Measurements from ENCODE around the gene AMPH. TPM values are rescaled to one million over a fixed set of nuclear protein-coding genes. Genes with fewer than 3 reads are reported as not detected.

AMPH gene
- total and polyA plus RNA-seq, 4 donors: 0.18 to 6.6 (median 3.6) TPM

DNA sequence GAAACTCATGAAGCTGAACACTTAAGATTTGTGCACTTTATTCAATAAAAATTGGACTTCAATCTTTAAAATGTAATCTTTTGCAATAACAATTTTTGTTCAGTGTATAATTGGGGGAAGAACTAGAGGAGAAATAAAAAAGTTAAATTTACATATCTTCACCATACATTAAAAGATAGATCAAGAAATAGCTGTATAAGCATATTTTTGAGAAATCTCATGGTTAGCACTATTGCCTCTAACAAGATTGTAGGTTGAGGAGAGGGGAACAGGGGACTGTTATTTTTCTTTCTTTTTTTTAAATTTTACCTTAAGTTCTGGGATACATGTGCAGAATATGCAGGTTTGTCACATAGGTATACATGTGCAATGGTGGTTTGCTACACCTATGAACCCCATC, 5.3 kb downstream of the AMPH start:
- no peak overlapping the region for H3K4me3 ChIP-seq
- H3K9me3 ChIP-seq (ENCODE audit: control insufficient read depth in 4 of 4, insufficient read depth in 3 of 4, low read length in 3 of 4): peaks cover 0 to 2% (median 0%) of the 10 kb centered on the region in 4 donors
- H3K27me3 ChIP-seq (ENCODE audit: control insufficient read depth in 3 of 3, insufficient read depth in 3 of 3, low read length in 2 of 3): peaks cover 0 to 12% (median under 1%) of the 10 kb centered on the region in 3 donors
- no peak overlapping the region for H3K27ac ChIP-seq (ENCODE audit: low read depth in 1 of 2, low read length in 1 of 2)
- no peak overlapping the region for H3K9ac ChIP-seq (ENCODE audit: insufficient read depth in 1 of 2, low read length in 2 of 2)
- peaks cover 0 to 9% (median 0%) of the 10 kb centered on the region in 5 donors for H3K4me1 ChIP-seq (ENCODE audit: control insufficient read depth in 5 of 5, insufficient read depth in 5 of 5, low read length in 5 of 5)
- no peaks in the 10 kb centered on the region for H3K36me3 ChIP-seq (ENCODE audit: control insufficient read depth in 4 of 4, insufficient read depth in 4 of 4, low read length in 4 of 4)
- TF ChIP-seq, protein P1, sequence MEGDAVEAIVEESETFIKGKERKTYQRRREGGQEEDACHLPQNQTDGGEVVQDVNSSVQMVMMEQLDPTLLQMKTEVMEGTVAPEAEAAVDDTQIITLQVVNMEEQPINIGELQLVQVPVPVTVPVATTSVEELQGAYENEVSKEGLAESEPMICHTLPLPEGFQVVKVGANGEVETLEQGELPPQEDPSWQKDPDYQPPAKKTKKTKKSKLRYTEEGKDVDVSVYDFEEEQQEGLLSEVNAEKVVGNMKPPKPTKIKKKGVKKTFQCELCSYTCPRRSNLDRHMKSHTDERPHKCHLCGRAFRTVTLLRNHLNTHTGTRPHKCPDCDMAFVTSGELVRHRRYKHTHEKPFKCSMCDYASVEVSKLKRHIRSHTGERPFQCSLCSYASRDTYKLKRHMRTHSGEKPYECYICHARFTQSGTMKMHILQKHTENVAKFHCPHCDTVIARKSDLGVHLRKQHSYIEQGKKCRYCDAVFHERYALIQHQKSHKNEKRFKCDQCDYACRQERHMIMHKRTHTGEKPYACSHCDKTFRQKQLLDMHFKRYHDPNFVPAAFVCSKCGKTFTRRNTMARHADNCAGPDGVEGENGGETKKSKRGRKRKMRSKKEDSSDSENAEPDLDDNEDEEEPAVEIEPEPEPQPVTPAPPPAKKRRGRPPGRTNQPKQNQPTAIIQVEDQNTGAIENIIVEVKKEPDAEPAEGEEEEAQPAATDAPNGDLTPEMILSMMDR (IDR thresholded peaks at IDR 0.05; ENCODE audit: control extremely low read depth, extremely low read depth): no peak
- DNase-seq: no peak
- no peak for ATAC-seq (ENCODE audit: insufficient read depth, low FRiP score)

DNA sequence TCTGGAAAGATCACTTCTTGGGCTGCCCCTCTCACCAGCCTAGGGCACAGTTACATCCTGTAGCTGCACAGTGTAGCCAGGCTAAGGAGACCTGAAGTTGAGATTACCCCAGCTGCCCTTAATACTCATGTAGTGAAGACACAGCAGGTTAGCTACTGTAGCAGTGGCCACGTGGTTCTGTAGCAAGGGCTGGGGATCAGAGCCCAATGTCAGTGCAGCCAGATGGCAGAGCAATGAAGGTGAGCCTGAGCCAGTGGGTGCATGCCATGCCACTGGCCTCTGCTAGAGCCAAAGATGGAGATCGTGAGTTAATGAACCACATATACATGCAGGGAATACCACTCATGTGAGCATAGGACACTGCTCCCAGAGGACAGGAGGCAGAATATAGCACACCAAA, 15.5 kb downstream of the AMPH start:
- Histone ChIP-seq H3K9ac (ENCODE audit: insufficient read depth in 1 of 2, low read length in 2 of 2) (no peak overlapping the region), H3K27ac (ENCODE audit: low read depth in 1 of 2, low read length in 1 of 2) (no peak overlapping the region), H3K27me3 (ENCODE audit: control insufficient read depth in 3 of 3, insufficient read depth in 3 of 3, low read length in 2 of 3) (no peaks in the 10 kb centered on the region), H3K4me1 (ENCODE audit: control insufficient read depth in 5 of 5, insufficient read depth in 5 of 5, low read length in 5 of 5) (no peaks in the 10 kb centered on the region), H3K36me3 (ENCODE audit: control insufficient read depth in 4 of 4, insufficient read depth in 4 of 4, low read length in 4 of 4) (no peaks in the 10 kb centered on the region), H3K4me3 (no peak overlapping the region), H3K9me3 (ENCODE audit: control insufficient read depth in 4 of 4, insufficient read depth in 3 of 4, low read length in 3 of 4) (peaks cover 0 to 2% (median 0%) of the 10 kb centered on the region in 4 donors)
- ATAC-seq (ENCODE audit: insufficient read depth, low FRiP score) (no peak), DNase-seq (no peak)
- TF ChIP-seq, protein P1 (IDR thresholded peaks at IDR 0.05; ENCODE audit: control extremely low read depth, extremely low read depth): no peak
- 62 to 79% methylated on average over 2 of the region's 2 CpGs for WGBS, 2 donors

DNA sequence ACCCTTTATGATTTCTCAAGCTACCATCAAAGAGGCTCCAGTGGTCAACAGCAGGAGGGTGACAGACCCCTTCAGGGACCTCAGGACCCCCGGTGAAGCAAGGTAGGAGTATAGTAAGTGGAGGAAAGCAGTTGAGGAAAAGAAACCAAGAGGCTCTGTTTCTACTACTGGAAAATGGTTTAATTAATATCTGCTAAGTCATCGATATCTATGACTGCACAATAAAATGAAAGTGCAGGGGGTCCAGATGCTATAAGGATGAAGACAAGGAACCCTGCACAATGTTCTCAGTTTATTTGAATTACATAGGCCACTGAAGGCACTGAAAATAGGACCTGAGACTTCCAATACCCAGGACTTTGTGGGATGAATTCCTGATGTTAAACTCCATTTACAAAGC, 23.7 kb downstream of the AMPH start:
- Histone ChIP-seq H3K4me1 (ENCODE audit: control insufficient read depth in 5 of 5, insufficient read depth in 5 of 5, low read length in 5 of 5) (no peaks in the 10 kb centered on the region), H3K27me3 (ENCODE audit: control insufficient read depth in 3 of 3, insufficient read depth in 3 of 3, low read length in 2 of 3) (no peaks in the 10 kb centered on the region), H3K9me3 (ENCODE audit: control insufficient read depth in 4 of 4, insufficient read depth in 3 of 4, low read length in 3 of 4) (no peaks in the 10 kb centered on the region), H3K36me3 (ENCODE audit: control insufficient read depth in 4 of 4, insufficient read depth in 4 of 4, low read length in 4 of 4) (no peaks in the 10 kb centered on the region), H3K4me3 (no peak overlapping the region), H3K27ac (ENCODE audit: low read depth in 1 of 2, low read length in 1 of 2) (no peak overlapping the region), H3K9ac (ENCODE audit: insufficient read depth in 1 of 2, low read length in 2 of 2) (no peak overlapping the region)
- 87 to 94% methylated on average over 2 of the region's 2 CpGs for WGBS, 2 donors
- no peak for ATAC-seq (ENCODE audit: insufficient read depth, low FRiP score)
- DNase-seq: no peak
- TF ChIP-seq, protein P1 (IDR thresholded peaks at IDR 0.05; ENCODE audit: control extremely low read depth, extremely low read depth): no peak

DNA sequence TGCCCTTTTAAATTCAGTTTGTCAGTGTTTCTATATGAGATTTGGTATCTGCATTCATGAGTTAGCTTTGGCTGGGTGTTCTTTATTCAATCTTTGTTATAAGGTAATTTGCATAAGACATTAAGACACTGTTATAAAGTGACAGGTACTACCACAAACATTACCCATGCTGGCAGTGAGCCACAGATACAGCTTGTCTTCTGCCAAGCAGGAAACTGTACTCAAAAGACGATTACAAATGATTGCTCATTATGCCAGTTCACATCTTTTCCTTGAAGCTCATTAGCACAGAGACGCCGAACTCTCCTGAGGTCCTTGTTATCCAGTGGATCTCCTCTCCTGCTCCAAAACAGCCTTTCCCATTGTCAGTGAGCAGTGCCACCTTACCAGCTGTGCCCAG, 30.4 kb downstream of the AMPH start:
- no peak for DNase-seq
- no peak for ATAC-seq (ENCODE audit: insufficient read depth, low FRiP score)
- Histone ChIP-seq H3K4me1 (ENCODE audit: control insufficient read depth in 5 of 5, insufficient read depth in 5 of 5, low read length in 5 of 5) (no peaks in the 10 kb centered on the region), H3K4me3 (no peak overlapping the region), H3K36me3 (ENCODE audit: control insufficient read depth in 4 of 4, insufficient read depth in 4 of 4, low read length in 4 of 4) (no peaks in the 10 kb centered on the region), H3K27ac (ENCODE audit: low read depth in 1 of 2, low read length in 1 of 2) (no peak overlapping the region), H3K27me3 (ENCODE audit: control insufficient read depth in 3 of 3, insufficient read depth in 3 of 3, low read length in 2 of 3) (no peaks in the 10 kb centered on the region), H3K9me3 (ENCODE audit: control insufficient read depth in 4 of 4, insufficient read depth in 3 of 4, low read length in 3 of 4) (no peaks in the 10 kb centered on the region), H3K9ac (ENCODE audit: insufficient read depth in 1 of 2, low read length in 2 of 2) (no peak overlapping the region)
- WGBS, 2 donors: 73 to 86% methylated on average over 3 of the region's 3 CpGs
- TF ChIP-seq, protein P1 (IDR thresholded peaks at IDR 0.05; ENCODE audit: control extremely low read depth, extremely low read depth): no peak

Measured in lung (tissue), 12 donors.